Esophagus squamous epithelium (tissue), 5 donors: Measurements from ENCODE around the gene PDPN. TPM values are rescaled to one million over a fixed set of nuclear protein-coding genes. Genes with fewer than 3 reads are reported as not detected.
A peak's percentile ranks its signal among the peaks of the same experiment; 100 is the strongest.

ENCODE experiments used
- DNase-seq: peaks from one replicate; lab custom pipeline; 2025; lab: John Stamatoyannopoulos, UW
- H3K27ac ChIP-seq, 4 donors: fragments of 200-600 bp; sonication (generic); one replicate each; pipeline ENCODE4 v1.5.1; 2016 to 2019; ENCODE audit warnings: mild to moderate bottlenecking in 1 of 4
- H3K27me3 ChIP-seq, 4 donors: fragments of 200-600 bp; sonication (generic); 1 replicate in 3 of 4; 2 replicates in 1 of 4; pipeline versions ENCODE4 v1.5.1 to v1.6.0; 2017 to 2021; ENCODE audit warnings: antibody characterized with exemption in 1 of 4
- H3K36me3 ChIP-seq, 3 donors: fragments of 200-600 bp; sonication (generic); one replicate each; pipeline ENCODE4 v1.5.1; 2016 to 2019
- H3K4me1 ChIP-seq, 3 donors: fragments of 200-600 bp; sonication (generic); one replicate each; pipeline ENCODE4 v1.5.1; 2017 to 2019
- H3K4me3 ChIP-seq, 4 donors: fragments of 200-600 bp; sonication (generic); 1 replicate in 3 of 4; 2 replicates in 1 of 4; pipeline ENCODE4 v1.5.1; 2016 to 2019; ENCODE audit warnings: mild to moderate bottlenecking in 2 of 4, moderate library complexity in 1 of 4
- H3K9me3 ChIP-seq, 3 donors: fragments of 200-600 bp; sonication (generic); one replicate each; pipeline ENCODE4 v1.5.1; 2016 to 2019
- CTCF ChIP-seq, 6 experiments: fragments of 450-650 bp in 4 of 6; fragments of 200-600 bp in 2 of 6; sonication (generic) in 2 of 6; IDR thresholded peaks; one replicate each; pipeline ENCODE4 v1.5.1; 2016 to 2019; ENCODE audit warnings: antibody characterized with exemption in 6 of 6, mild to moderate bottlenecking in 4 of 6, moderate library complexity in 4 of 6
- POLR2A ChIP-seq, 4 donors: fragments of 450-650 bp; IDR thresholded peaks; one replicate each; pipeline ENCODE4 v1.6.1; 2017; ENCODE audit warnings: antibody characterized with exemption in 4 of 4, mild to moderate bottlenecking in 4 of 4, moderate library complexity in 3 of 4
- WGBS, 2 donors: methylation state at CpG; one replicate each; pipeline ENCODE4 v1.1.5; 2018; 5-methylcytosine and 5-hydroxymethylcytosine counted together
- intact Hi-C: fragments of 100-400 bp; cut with DNase I; formaldehyde crosslinking; loops from one replicate; pipeline ENCODE4 v1.15.0; 2022
- total RNA-seq, 4 donors: library from RNA; depleted of rRNA; stranded (reverse); fragments of >200 nt; gene quantifications; one replicate each; pipeline ENCODE4 v1.1.0, GENCODE V29; 2016
- donor health status: DM: yes; HTN: yes; CAD: no.

Gene PDPN
- total RNA-seq, 4 donors from 2014 or later = 4.5 to 24.2 (median 17.6) TPM

- Histone ChIP-seq H3K27me3 (no peaks in the 10 kb centered on the region), H3K4me1 (peaks cover 21 to 42% (median 24%) of the 10 kb centered on the region in 3 donors), H3K4me3 (no peak overlapping the region), H3K36me3 (peaks cover 0 to 20% (median 0%) of the 10 kb centered on the region in 3 donors), H3K9me3 (no peaks in the 10 kb centered on the region), H3K27ac (peak overlapping the region; percentile 74 to 88 (median 80))
- 91 to 94% methylated on average over 8 to 10 of the region's 11 CpGs for WGBS, 2 donors
- intact Hi-C loops = no loop called here
- TF ChIP-seq POLR2A (IDR thresholded peaks at IDR 0.05) (no peak), CTCF (IDR thresholded peaks at IDR 0.05) (no peak)
- no peak for DNase-seq
Measured at GRCh38 chr1:13618483-13618882, 34.9 kb downstream of the PDPN start.

GRCh38 chr1:13619909-13620308 lies 36.3 kb downstream of the PDPN start:
- Histone ChIP-seq H3K4me1 (peaks cover 21 to 42% (median 24%) of the 10 kb centered on the region in 3 donors), H3K36me3 (peaks cover 0 to 11% (median 0%) of the 10 kb centered on the region in 3 donors), H3K27ac (peak overlapping the region; percentile 74 to 88 (median 80)), H3K27me3 (no peaks in the 10 kb centered on the region), H3K9me3 (no peaks in the 10 kb centered on the region), H3K4me3 (no peak overlapping the region)
- intact Hi-C loops = no loop called here
- 33 to 39% methylated on average over 8 of the region's 8 CpGs for WGBS, 2 donors
- no peak for DNase-seq
- peak in 1 of 4 donors; percentile 9 for TF ChIP-seq POLR2A (IDR thresholded peaks at IDR 0.05)
- no peak for TF ChIP-seq CTCF (IDR thresholded peaks at IDR 0.05)

GRCh38 chr1:13620825-13621224 lies 37.2 kb downstream of the PDPN start:
- H3K4me1 ChIP-seq = peaks cover 21 to 42% (median 24%) of the 10 kb centered on the region in 3 donors
- H3K36me3 ChIP-seq = peaks cover 0 to 3% (median 0%) of the 10 kb centered on the region in 3 donors
- H3K9me3 ChIP-seq = no peaks in the 10 kb centered on the region
- WGBS, 2 donors = 88 to 91% methylated on average over 5 of the region's 5 CpGs
- H3K27me3 ChIP-seq = no peaks in the 10 kb centered on the region
- H3K4me3 ChIP-seq = no peak overlapping the region
- TF ChIP-seq POLR2A (IDR thresholded peaks at IDR 0.05) = no peak
- no peak for TF ChIP-seq CTCF (IDR thresholded peaks at IDR 0.05)
- peak overlapping the region; percentile 74 to 88 (median 80) for H3K27ac ChIP-seq
- intact Hi-C loops = no loop called here
- no peak for DNase-seq

- Histone ChIP-seq H3K9me3 (no peaks in the 10 kb centered on the region), H3K36me3 (no peaks in the 10 kb centered on the region), H3K4me1 (peaks cover 21 to 36% (median 24%) of the 10 kb centered on the region in 3 donors), H3K27me3 (no peaks in the 10 kb centered on the region), H3K4me3 (no peak overlapping the region), H3K27ac (no peak overlapping the region)
- intact Hi-C loops = no loop called here
- TF ChIP-seq POLR2A (IDR thresholded peaks at IDR 0.05) (no peak), CTCF (IDR thresholded peaks at IDR 0.05) (no peak)
- WGBS, 2 donors = 93 to 98% methylated on average over 4 of the region's 4 CpGs
- no peak for DNase-seq
Measured at GRCh38 chr1:13622446-13622845, 38.8 kb downstream of the PDPN start.

- H3K27ac ChIP-seq = no peak overlapping the region
- WGBS, 2 donors = 84 to 91% methylated on average over 9 of the region's 9 CpGs
- no peak for TF ChIP-seq CTCF (IDR thresholded peaks at IDR 0.05)
- no peak for TF ChIP-seq POLR2A (IDR thresholded peaks at IDR 0.05)
- no peaks in the 10 kb centered on the region for H3K9me3 ChIP-seq
- H3K36me3 ChIP-seq = no peaks in the 10 kb centered on the region
- H3K4me3 ChIP-seq = no peak overlapping the region
- no peaks in the 10 kb centered on the region for H3K27me3 ChIP-seq
- peaks cover 20 to 29% (median 21%) of the 10 kb centered on the region in 3 donors for H3K4me1 ChIP-seq
- DNase-seq = no peak
- intact Hi-C loops = no loop called here
Measured at GRCh38 chr1:13623021-13623637, 39.5 kb downstream of the PDPN start.
